Small intestine (tissue), 7 donors: ENCODE results near the gene MRPL34. TPM values are rescaled to one million over a fixed set of nuclear protein-coding genes. Genes with fewer than 3 reads are reported as not detected.

ENCODE experiments used
- DNase-seq, 2 donors: peaks; one replicate each; pipeline versions ENCODE4 v3.0.0 to v3.0.0-alpha.2; 2013
- FAIRE-seq: peaks from 2 replicates; lab custom pipeline; 2012; peaks lifted over from hg19 to GRCh38; lab: Jason Lieb, UNC
- H3K27ac ChIP-seq, 3 donors: one replicate each; pipeline ENCODE4 v1.5.1; 2013; ENCODE audit warnings: low read length in 2 of 3, mild to moderate bottlenecking in 2 of 3, control low read depth in 1 of 3, inconsistent platforms in 1 of 3, low read depth in 1 of 3, moderate library complexity in 1 of 3
- H3K27me3 ChIP-seq, 3 donors: one replicate each; pipeline ENCODE4 v1.6.1; 2013; ENCODE audit warnings: low read length in 3 of 3, inconsistent platforms in 1 of 3; ENCODE audit not compliant: control insufficient read depth in 3 of 3, insufficient read depth in 3 of 3
- H3K36me3 ChIP-seq, 3 donors: one replicate each; pipeline ENCODE4 v1.6.1; 2013; ENCODE audit warnings: low read length in 3 of 3, inconsistent platforms in 1 of 3, low read depth in 1 of 3, mild to moderate bottlenecking in 1 of 3, moderate library complexity in 1 of 3; ENCODE audit not compliant: control insufficient read depth in 3 of 3, insufficient read depth in 2 of 3
- H3K4me1 ChIP-seq, 3 donors: one replicate each; pipeline ENCODE4 v1.6.1; 2013; ENCODE audit warnings: low read length in 2 of 3, inconsistent platforms in 1 of 3, low read depth in 1 of 3, mild to moderate bottlenecking in 1 of 3, moderate library complexity in 1 of 3; ENCODE audit not compliant: control insufficient read depth in 3 of 3, insufficient read depth in 2 of 3
- H3K4me3 ChIP-seq, 3 donors: one replicate each; pipeline ENCODE4 v1.5.1; 2013; ENCODE audit warnings: low read length in 3 of 3, control low read depth in 1 of 3, inconsistent platforms in 1 of 3, low read depth in 1 of 3, mild to moderate bottlenecking in 1 of 3, moderate library complexity in 1 of 3
- H3K9me3 ChIP-seq, 2 donors: one replicate each; pipeline ENCODE4 v1.6.1; 2013; ENCODE audit warnings: low read depth in 1 of 2, low read length in 1 of 2; ENCODE audit not compliant: control insufficient read depth in 2 of 2, insufficient read depth in 1 of 2
- WGBS, 3 donors: extraction: QIAGEN DNeasy Blood & Tissue Kit; methylation state at CpG; one replicate each; pipeline ENCODE4 v1.1.7; 2013; 5-methylcytosine and 5-hydroxymethylcytosine counted together
- polyA plus RNA-seq, 4 donors: library from polyadenylated mRNA; stranded (reverse) in 3 of 4; unstranded in 1 of 4; fragments of 200-250 nt in 3 of 4; fragments of 120-200 nt in 1 of 4; gene quantifications; one replicate each; pipeline versions ENCODE4 v1.2.1 to v1.2.3, GENCODE V29; 2013
- donor health status: healthy with polysubstance abuse.
- donor health status: control.
- donor health status: control.
- donor health status: Bipolar disorder and iron deficiency.
- donor health status: healthy.

Gene MRPL34
- polyA plus RNA-seq, 4 donors = 49.0 to 404 (median 278) TPM

- Histone ChIP-seq H3K4me3 (no peak overlapping the region), H3K4me1 (peaks cover 0 to 16% (median 5%) of the 10 kb centered on the region in 3 donors), H3K36me3 (peaks cover under 1 to 44% (median 10%) of the 10 kb centered on the region in 3 donors), H3K9me3 (no peaks in the 10 kb centered on the region), H3K27ac (no peak overlapping the region), H3K27me3 (peaks cover 0 to 9% (median 0%) of the 10 kb centered on the region in 3 donors)
- 95 to 97% (median 96%) methylated on average over 20 of the region's 20 CpGs for WGBS, 3 donors
- FAIRE-seq = no peak
- no peak for DNase-seq
Measured at GRCh38 chr19:17325133-17325532, 19.5 kb downstream of the MRPL34 start.

GRCh38 chr19:17325881-17326594 lies 20.4 kb downstream of the MRPL34 start:
- FAIRE-seq (no peak), DNase-seq (no peak)
- 75 to 93% (median 85%) methylated on average over 17 of the region's 17 CpGs for WGBS, 3 donors
- Histone ChIP-seq H3K36me3 (peaks cover 0 to 42% (median 7%) of the 10 kb centered on the region in 3 donors), H3K4me3 (no peak overlapping the region), H3K9me3 (no peaks in the 10 kb centered on the region), H3K27me3 (peaks cover 0 to 15% (median 0%) of the 10 kb centered on the region in 3 donors), H3K4me1 (peaks cover 0 to 16% (median 5%) of the 10 kb centered on the region in 3 donors), H3K27ac (no peak overlapping the region)

GRCh38 chr19:17326595-17326966 lies 20.9 kb downstream of the MRPL34 start:
- DNase-seq (no peak), FAIRE-seq (no peak)
- Histone ChIP-seq H3K36me3 (peaks cover 0 to 36% (median 2%) of the 10 kb centered on the region in 3 donors), H3K27ac (no peak overlapping the region), H3K9me3 (no peaks in the 10 kb centered on the region), H3K4me3 (no peak overlapping the region), H3K4me1 (peaks cover 0 to 16% (median 5%) of the 10 kb centered on the region in 3 donors), H3K27me3 (peaks cover 0 to 15% (median 0%) of the 10 kb centered on the region in 3 donors)
- 79 to 89% (median 80%) methylated on average over 11 of the region's 11 CpGs for WGBS, 3 donors

- H3K4me1 ChIP-seq = peaks cover 0 to 16% (median 5%) of the 10 kb centered on the region in 3 donors
- FAIRE-seq = no peak
- H3K27me3 ChIP-seq = peaks cover 0 to 15% (median 0%) of the 10 kb centered on the region in 3 donors
- no peaks in the 10 kb centered on the region for H3K9me3 ChIP-seq
- H3K4me3 ChIP-seq = no peak overlapping the region
- no peak for DNase-seq
- H3K27ac ChIP-seq = no peak overlapping the region
- WGBS, 3 donors = 89 to 92% (median 91%) methylated on average over 27 of the region's 27 CpGs
- H3K36me3 ChIP-seq = peaks cover 0 to 31% (median 0%) of the 10 kb centered on the region in 3 donors
Measured at GRCh38 chr19:17327068-17327653, 21.5 kb downstream of the MRPL34 start.

- 11 to 24% (median 21%) methylated on average over 47 to 64 of the region's 64 CpGs for WGBS, 3 donors
- no peaks in the 10 kb centered on the region for H3K9me3 ChIP-seq
- peaks cover 0 to 15% (median 0%) of the 10 kb centered on the region in 3 donors for H3K27me3 ChIP-seq
- DNase-seq = peak; percentile 86 to 87
- H3K36me3 ChIP-seq = peaks cover 0 to 26% (median 0%) of the 10 kb centered on the region in 3 donors
- FAIRE-seq = no peak
- peak overlapping the region in 2 of 3 donors; percentile 25 to 71 for H3K27ac ChIP-seq
- peaks cover 0 to 16% (median 5%) of the 10 kb centered on the region in 3 donors for H3K4me1 ChIP-seq
- H3K4me3 ChIP-seq = peak overlapping the region; percentile 32 to 65 (median 50)
Measured at GRCh38 chr19:17327654-17328516, 22.2 kb downstream of the MRPL34 start.

GRCh38 chr19:17328517-17329365 lies 23.1 kb downstream of the MRPL34 start:
- Histone ChIP-seq H3K4me3 (peak overlapping the region; percentile 32 to 65 (median 50)), H3K9me3 (no peaks in the 10 kb centered on the region), H3K27ac (peak overlapping the region in 2 of 3 donors; percentile 25 to 71), H3K4me1 (peaks cover under 1 to 17% (median 5%) of the 10 kb centered on the region in 3 donors), H3K36me3 (peaks cover 0 to 27% (median 0%) of the 10 kb centered on the region in 3 donors), H3K27me3 (peaks cover 0 to 17% (median 0%) of the 10 kb centered on the region in 3 donors)
- WGBS, 3 donors = 3 to 8% (median 8%) methylated on average over 54 to 94 of the region's 94 CpGs
- DNase-seq (peak in 1 of 2 donors; percentile 44), FAIRE-seq (no peak)

GRCh38 chr19:17329366-17330261 lies 23.9 kb downstream of the MRPL34 start:
- no peak for DNase-seq

More at GRCh38 chr19:17329366-17330261, 23.9 kb downstream of the MRPL34 start:
- Histone ChIP-seq H3K9me3 (no peaks in the 10 kb centered on the region), H3K27ac (no peak overlapping the region), H3K4me3 (peak overlapping the region in 1 of 3 donors; percentile 65), H3K27me3 (peaks cover 0 to 21% (median 0%) of the 10 kb centered on the region in 3 donors), H3K4me1 (peaks cover 3 to 21% (median 5%) of the 10 kb centered on the region in 3 donors), H3K36me3 (peaks cover 0 to 26% (median 0%) of the 10 kb centered on the region in 3 donors)
- FAIRE-seq = no peak
- WGBS, 3 donors = 32 to 54% (median 42%) methylated on average over 48 to 51 of the region's 51 CpGs
